Adrenal gland (tissue), 12 donors: Measurements from ENCODE around the gene TMEM9. TPM values are rescaled to one million over a fixed set of nuclear protein-coding genes. Genes with fewer than 3 reads are reported as not detected.
"Not testable (repeated sequence)": the region's sequence is repeated elsewhere in the genome, so short reads cannot be mapped to it uniquely, and the experiment has no call there.

Experiments
- DNase-seq, 7 donors: peaks; one replicate each; pipeline ENCODE4 v3.0.0-alpha.2; 2019 to 2020
- H3K27ac ChIP-seq, 5 donors: fragments of 200-600 bp; sonication (generic) in 4 of 5; 1 replicate in 3 of 5; 2 replicates in 2 of 5; pipeline versions ENCODE4 v1.5.1 to v1.8.0; 2016 to 2020; ENCODE audit warnings: mild to moderate bottlenecking in 1 of 5
- H3K27me3 ChIP-seq: fragments of 200-600 bp; 2 replicates; pipeline ENCODE4 v1.8.0; 2021
- H3K36me3 ChIP-seq, 2 donors: fragments of 200-600 bp; replicated peaks in 1 of 2; 1 replicate in 1 of 2; 2 replicates in 1 of 2; pipeline versions ENCODE4 v1.5.1 to v1.8.0; 2018 to 2022
- H3K4me1 ChIP-seq, 2 donors: fragments of 200-600 bp; replicated peaks in 1 of 2; 1 replicate in 1 of 2; 2 replicates in 1 of 2; pipeline versions ENCODE4 v1.5.1 to v1.8.0; 2018 to 2021
- H3K4me3 ChIP-seq, 4 donors: fragments of 200-600 bp; sonication (generic) in 3 of 4; one replicate each; pipeline ENCODE4 v1.5.1; 2016 to 2018
- H3K9me3 ChIP-seq, 3 donors: fragments of 200-600 bp; sonication (generic) in 1 of 3; replicated peaks in 1 of 3; 1 replicate in 2 of 3; 2 replicates in 1 of 3; pipeline versions ENCODE4 v1.5.1 to v1.8.0; 2016 to 2021
- CTCF ChIP-seq, 6 experiments: fragments of 450-650 bp in 4 of 6; fragments of 200-600 bp in 2 of 6; sonication (generic) in 1 of 6; IDR thresholded peaks; 1 replicate in 5 of 6; 2 replicates in 1 of 6; pipeline versions ENCODE4 v1.5.1 to v1.8.0; 2016 to 2021; ENCODE audit warnings: antibody characterized with exemption in 6 of 6, mild to moderate bottlenecking in 2 of 6, moderate library complexity in 1 of 6
- POLR2A ChIP-seq, 2 donors: fragments of 450-650 bp; IDR thresholded peaks; one replicate each; pipeline ENCODE4 v1.6.1; 2017; ENCODE audit warnings: antibody characterized with exemption in 2 of 2, mild to moderate bottlenecking in 2 of 2, moderate library complexity in 1 of 2
- WGBS, 4 donors: extraction: QIAGEN DNeasy Blood & Tissue Kit in 2 of 4; methylation state at CpG; one replicate each; pipeline versions ENCODE4 v1.1.5 to v1.1.7; 2013 to 2017; 5-methylcytosine and 5-hydroxymethylcytosine counted together
- intact Hi-C, 2 donors: fragments of 100-400 bp; cut with DNase I; formaldehyde crosslinking; loops; one replicate each; pipeline versions ENCODE4 v1.14.1 to v1.15.0; 2022 to 2023
- polyA plus RNA-seq, 3 donors: library from polyadenylated mRNA; stranded (reverse); fragments of 200-250 nt in 2 of 3; fragments of 350-450 nt in 1 of 3; fragmentation: Illumina TruSeq in 1 of 3; extraction: RNeasy Lipid Tissue Mini Kit (QIAGEN cat#74804) in 1 of 3; gene quantifications; one replicate each; pipeline ENCODE4 v1.2.3, GENCODE V29; 2013 to 2014
- total RNA-seq, 9 donors: library from RNA; depleted of rRNA in 4 of 9; stranded (reverse); fragments of >200 nt in 4 of 9; fragments of 120-200 nt in 1 of 9; fragmentation: NEBNext Ultra II Directional in 1 of 9; extraction: Animal tissue kit (Norgen Biotek cat#: 25700) in 1 of 9; gene quantifications; one replicate each; pipeline versions ENCODE4 v1.1.0 to v1.2.4, GENCODE V29; 2013 to 2023
- donor health status: healthy with polysubstance abuse.
- donor health status: Bipolar disorder and iron deficiency.
- donor health status: DM: yes; HTN: yes; CAD: no.
- donor health status: DM: no; HTN: no; CAD: no.
- donor health status: DM: no; HTN: no; CAD: no.
- donor health status: DM: yes; HTN: yes; CAD: no.

The TMEM9 gene
- total and polyA plus RNA-seq, 12 donors, result 78.5 to 283 (median 127) TPM

- no peaks in the 10 kb centered on the region for H3K9me3 ChIP-seq
- 60 to 67% (median 63%) methylated on average over 4 of the region's 4 CpGs for WGBS, 4 donors
- no peaks in the 10 kb centered on the region for H3K27me3 ChIP-seq
- no peak for TF ChIP-seq POLR2A (IDR thresholded peaks at IDR 0.05)
- no peak for TF ChIP-seq CTCF (IDR thresholded peaks at IDR 0.05)
- no peak overlapping the region for H3K4me3 ChIP-seq
- H3K36me3 ChIP-seq, result no peaks in the 10 kb centered on the region
- no peaks in the 10 kb centered on the region for H3K4me1 ChIP-seq
- DNase-seq, result no peak
- intact Hi-C loops, result no loop called here
- no peak overlapping the region for H3K27ac ChIP-seq
Observed at GRCh38 chr1:201163707-201164106, 9.4 kb upstream of the TMEM9 start.

- WGBS, 4 donors, result 84 to 93% (median 90%) methylated on average over 8 of the region's 8 CpGs
- intact Hi-C loops, H3K9me3 ChIP-seq, H3K27ac ChIP-seq, H3K36me3 ChIP-seq, H3K27me3 ChIP-seq, H3K4me3 ChIP-seq, H3K4me1 ChIP-seq: not testable (repeated sequence)
- DNase-seq, result peak in 1 of 7 donors; percentile 31
Observed at GRCh38 chr1:201163036-201163435, 8.8 kb upstream of the TMEM9 start.

GRCh38 chr1:201157949-201158348 lies 3.7 kb upstream of the TMEM9 start:
- Histone ChIP-seq H3K27me3 (no peaks in the 10 kb centered on the region), H3K9me3 (no peaks in the 10 kb centered on the region), H3K36me3 (no peaks in the 10 kb centered on the region), H3K4me1 (peaks cover 7 to 9% of the 10 kb centered on the region in 2 donors), H3K4me3 (no peak overlapping the region), H3K27ac (no peak overlapping the region)
- peak in 1 of 7 donors; percentile 0 for DNase-seq
- intact Hi-C loops, result no loop called here
- TF ChIP-seq CTCF (IDR thresholded peaks at IDR 0.05), result no peak
- TF ChIP-seq POLR2A (IDR thresholded peaks at IDR 0.05), result no peak
- 79 to 91% (median 90%) methylated on average over 2 of the region's 2 CpGs for WGBS, 4 donors

- Histone ChIP-seq H3K4me1 (peaks cover 7 to 17% of the 10 kb centered on the region in 2 donors), H3K9me3 (no peaks in the 10 kb centered on the region), H3K27me3 (no peaks in the 10 kb centered on the region), H3K27ac (no peak overlapping the region), H3K4me3 (no peak overlapping the region), H3K36me3 (no peaks in the 10 kb centered on the region)
- DNase-seq, result no peak
- intact Hi-C loops, result no loop called here
- no peak for TF ChIP-seq CTCF (IDR thresholded peaks at IDR 0.05)
Observed at GRCh38 chr1:201156819-201157218, 2.5 kb upstream of the TMEM9 start.

GRCh38 chr1:201156346-201156745 lies 2.1 kb upstream of the TMEM9 start:
- intact Hi-C loops, result no loop called here
- no peak overlapping the region for H3K4me3 ChIP-seq
- H3K9me3 ChIP-seq, result no peaks in the 10 kb centered on the region
- WGBS, 4 donors, result 87 to 94% (median 89%) methylated on average over 3 of the region's 3 CpGs
- no peak for TF ChIP-seq POLR2A (IDR thresholded peaks at IDR 0.05)
- TF ChIP-seq CTCF (IDR thresholded peaks at IDR 0.05), result no peak
- peaks cover 7 to 17% of the 10 kb centered on the region in 2 donors for H3K4me1 ChIP-seq
- no peak overlapping the region for H3K27ac ChIP-seq
- DNase-seq, result no peak
- peaks cover 0 to under 1% of the 10 kb centered on the region in 2 donors for H3K36me3 ChIP-seq
- H3K27me3 ChIP-seq, result no peaks in the 10 kb centered on the region
